ENCODE results near the gene GGTLC3.
"Not testable (repeated sequence)": the region's sequence is repeated elsewhere in the genome, so short reads cannot be mapped to it uniquely, and the experiment has no call there.

The GGTLC3 gene

DNA sequence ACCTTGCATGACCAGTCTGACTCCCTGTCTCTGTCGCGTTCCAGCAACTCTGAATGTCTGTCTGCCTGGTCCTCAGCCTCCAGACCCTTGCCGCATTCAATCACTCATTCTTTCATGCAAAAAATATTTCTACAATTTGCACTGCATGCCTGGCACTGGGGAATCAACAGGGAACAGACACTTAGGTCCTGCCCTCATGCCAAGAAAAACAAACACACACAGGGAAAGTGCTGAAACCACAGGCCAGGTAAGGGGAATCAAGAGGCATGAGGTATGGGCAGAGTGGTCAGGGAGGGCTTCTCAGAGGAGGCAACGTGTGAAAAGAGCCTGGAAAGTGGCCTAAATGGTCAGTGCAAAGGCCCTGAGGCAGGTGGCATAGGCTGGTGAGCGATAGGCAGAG lies at the start of gene GGTLC3:
Gene GGTLC3, minus strand, starts transcription at position 101 of the 400 bp plus-strand sequence. CDS start 264 bp downstream, outside the sequence.
- not testable (repeated sequence) for H3K4me3 ChIP-seq (ENCODE audit: low read depth, low read length); DNase-seq (ENCODE audit: low read depth)

DNA sequence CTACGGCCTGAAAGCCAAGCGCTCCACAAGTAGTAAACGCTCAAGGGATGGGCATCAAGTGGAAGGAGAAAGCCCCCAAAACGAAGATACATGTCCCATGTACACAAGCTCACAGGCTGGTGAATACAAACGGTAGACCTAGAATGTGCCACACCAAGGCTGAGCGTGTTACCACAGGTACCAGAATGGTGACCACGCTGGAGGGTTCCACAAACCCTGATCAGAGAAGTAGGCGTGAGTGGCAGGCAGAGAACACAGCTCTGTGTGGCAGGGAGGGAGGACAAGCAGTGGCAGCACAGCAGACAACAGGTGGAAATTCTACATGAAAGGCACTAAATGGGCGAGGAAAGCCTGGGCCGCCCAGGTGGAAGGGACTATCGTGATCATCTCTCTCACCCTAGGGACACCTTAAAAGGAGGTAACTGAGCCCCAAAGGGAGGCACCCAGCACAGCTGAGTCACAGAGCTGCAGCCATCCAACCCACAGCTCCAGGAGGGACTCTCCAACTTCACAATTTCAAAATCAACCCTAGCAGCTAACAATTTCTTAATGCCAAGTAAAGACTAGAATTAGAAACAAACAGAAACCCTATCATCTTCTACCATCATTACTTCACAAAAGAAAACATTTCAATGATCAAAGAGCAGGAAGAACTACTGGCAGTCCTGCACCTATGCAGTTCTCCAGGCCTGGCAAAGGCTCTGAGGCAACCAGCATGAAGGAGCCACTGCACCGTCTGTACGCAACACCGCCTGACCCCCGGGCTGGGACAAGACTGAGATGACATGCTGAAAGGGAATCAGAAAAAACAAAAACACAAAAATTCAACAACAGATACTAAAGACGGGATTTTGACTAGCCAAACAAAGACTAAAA lies 42.4 kb upstream of the GGTLC3 start:
- DNase-seq (ENCODE audit: low read depth); H3K4me3 ChIP-seq (ENCODE audit: low read depth, low read length): not testable (repeated sequence)

DNA sequence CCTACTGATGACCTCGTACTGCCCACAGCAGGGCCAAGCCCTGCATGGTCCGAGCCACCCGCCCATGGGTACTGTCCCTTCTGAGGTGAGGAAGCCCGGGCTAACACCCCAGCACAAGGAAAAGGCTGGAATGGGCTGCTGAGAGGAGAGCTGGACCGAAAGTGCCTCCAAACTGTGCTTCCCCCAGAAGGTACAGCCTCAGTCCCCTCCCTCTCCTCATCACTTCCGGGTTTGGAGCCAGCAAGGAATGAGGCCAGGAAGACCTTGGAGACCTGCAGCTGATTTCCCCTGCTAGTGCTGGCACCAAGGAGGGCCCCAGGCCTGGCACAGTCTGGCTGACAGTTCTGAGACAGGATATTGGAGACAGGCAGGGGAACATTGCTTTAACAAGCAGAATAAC lies 41.0 kb upstream of the GGTLC3 start:
- DNase-seq (ENCODE audit: low read depth); H3K4me3 ChIP-seq (ENCODE audit: low read depth, low read length): not testable (repeated sequence)

DNA sequence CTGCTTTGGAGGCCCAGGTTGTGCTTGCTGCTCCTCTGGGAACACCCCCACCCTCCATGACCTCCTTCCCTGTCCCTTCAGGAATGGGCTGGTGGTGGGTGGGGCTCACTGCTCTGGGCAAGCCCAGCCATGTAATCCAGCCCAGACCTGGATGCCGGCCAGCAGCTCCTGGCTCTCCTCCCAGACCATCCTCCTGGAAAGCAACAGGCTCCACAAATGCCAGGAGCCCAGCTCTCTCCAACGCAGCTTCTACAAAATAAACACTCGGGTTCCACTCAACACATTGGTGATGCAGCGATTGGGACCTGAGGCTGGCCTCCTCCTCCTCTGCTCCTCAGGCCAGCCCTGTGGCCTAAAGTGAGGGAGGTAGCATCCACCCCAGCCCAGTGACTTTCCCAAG lies 40.6 kb upstream of the GGTLC3 start:
- H3K4me3 ChIP-seq (ENCODE audit: low read depth, low read length); DNase-seq (ENCODE audit: low read depth): not testable (repeated sequence)

DNA sequence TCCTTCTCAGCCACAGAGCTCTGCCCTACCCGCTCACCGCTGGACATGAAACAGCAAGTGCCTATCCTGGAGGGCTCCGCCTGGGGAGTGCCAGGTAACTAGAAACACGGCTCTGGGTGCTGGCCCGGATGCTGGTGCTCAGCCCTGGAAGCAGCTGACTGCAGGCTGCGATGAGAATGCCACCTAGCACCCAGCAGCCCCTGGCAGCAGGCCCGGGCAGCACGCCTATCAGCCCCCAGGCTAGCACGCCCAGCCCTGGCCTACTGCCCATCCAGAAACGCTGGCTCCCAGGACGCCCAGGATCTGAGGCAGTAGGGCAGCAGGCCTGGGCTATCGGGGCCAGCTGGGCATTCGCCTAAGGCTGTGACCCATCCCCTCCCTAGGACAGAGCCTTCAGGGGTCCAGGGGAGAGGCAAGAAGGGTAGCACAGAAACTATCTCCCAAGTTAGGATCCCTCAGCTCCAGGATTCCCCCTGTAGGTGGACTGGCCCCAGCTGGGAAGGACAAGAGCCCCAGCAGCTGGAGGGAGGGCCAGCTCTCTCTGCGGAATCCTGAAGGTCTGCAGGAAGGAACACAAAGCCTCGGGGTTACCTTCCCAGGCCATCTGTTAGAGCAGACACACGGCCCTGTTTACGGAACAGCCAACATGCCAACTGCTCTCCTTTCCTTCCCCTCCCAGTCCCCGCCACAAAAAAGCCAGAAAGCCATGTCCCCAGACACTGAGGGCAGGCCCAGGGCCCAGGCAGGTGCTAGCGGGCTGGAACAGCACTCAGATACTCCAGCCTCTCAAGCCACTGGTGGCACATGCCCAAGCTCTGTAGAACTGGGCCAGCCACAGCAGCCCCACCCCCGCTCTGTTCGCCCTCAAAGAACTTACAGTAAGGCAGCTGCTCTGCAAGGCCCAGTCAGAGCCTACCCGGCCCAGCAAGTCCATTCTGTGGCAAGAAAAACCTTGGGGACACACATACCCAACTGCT lies 36.6 kb upstream of the GGTLC3 start:
- DNase-seq (ENCODE audit: low read depth); H3K4me3 ChIP-seq (ENCODE audit: low read depth, low read length): not testable (repeated sequence)

DNA sequence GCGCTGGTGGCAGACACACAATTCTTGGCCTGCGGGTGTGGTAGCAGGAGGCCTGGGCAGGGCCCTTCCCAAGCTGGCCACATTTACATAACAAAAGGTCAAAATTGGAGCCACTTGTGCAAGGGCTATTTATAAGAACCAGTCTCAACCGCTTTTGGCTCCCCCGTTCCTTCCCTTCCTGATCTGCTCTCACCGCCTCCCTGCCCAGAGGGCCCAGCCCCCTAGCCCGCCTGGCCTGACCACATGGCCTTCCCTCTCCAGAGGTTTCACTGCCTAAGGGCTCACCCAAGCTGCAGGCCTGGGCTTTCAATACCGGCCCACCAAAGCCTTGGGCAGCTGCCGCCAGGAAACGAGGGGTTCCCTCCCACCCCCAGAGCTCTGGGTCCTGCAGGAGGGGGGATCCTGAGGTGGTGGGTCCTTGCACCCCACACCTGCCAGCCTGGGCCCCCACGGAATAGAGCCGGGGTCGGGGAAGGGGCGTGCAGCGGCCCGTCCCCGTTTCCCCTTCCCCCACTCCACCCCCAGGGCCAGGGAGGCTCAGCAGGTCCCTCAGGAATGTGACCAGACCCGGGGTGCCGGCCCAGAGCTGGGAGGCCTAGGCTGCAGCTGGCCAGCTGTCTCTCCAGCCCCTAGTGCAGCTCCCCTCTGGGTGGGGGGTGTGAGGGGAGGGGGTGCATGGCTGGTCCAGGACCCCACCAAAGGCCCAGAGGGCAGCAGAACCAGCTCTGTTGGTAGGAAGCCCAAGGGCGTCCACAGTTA lies 35.1 kb upstream of the GGTLC3 start:
- DNase-seq (ENCODE audit: low read depth); H3K4me3 ChIP-seq (ENCODE audit: low read depth, low read length): not testable (repeated sequence)

DNA sequence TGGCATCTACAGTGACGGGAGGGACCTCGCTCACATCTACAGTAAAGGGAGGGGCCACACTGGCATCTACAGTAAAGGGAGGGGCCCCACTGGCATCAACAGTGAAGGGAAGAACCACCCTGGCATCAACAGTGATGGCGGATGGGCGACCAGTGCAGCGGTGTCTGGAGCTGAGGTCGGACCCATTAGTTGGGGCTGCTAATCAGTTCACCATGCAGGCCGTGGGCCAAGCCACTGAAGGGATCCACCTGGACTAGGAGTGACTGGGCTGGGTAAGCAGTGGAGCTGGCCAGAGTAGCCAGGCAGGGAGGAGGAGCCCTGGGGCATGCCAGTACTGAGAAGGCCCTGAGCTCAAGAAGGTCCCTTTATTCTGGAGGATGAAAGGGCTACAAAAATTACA lies 33.1 kb upstream of the GGTLC3 start:
- not testable (repeated sequence) for H3K4me3 ChIP-seq (ENCODE audit: low read depth, low read length); DNase-seq (ENCODE audit: low read depth)

DNA sequence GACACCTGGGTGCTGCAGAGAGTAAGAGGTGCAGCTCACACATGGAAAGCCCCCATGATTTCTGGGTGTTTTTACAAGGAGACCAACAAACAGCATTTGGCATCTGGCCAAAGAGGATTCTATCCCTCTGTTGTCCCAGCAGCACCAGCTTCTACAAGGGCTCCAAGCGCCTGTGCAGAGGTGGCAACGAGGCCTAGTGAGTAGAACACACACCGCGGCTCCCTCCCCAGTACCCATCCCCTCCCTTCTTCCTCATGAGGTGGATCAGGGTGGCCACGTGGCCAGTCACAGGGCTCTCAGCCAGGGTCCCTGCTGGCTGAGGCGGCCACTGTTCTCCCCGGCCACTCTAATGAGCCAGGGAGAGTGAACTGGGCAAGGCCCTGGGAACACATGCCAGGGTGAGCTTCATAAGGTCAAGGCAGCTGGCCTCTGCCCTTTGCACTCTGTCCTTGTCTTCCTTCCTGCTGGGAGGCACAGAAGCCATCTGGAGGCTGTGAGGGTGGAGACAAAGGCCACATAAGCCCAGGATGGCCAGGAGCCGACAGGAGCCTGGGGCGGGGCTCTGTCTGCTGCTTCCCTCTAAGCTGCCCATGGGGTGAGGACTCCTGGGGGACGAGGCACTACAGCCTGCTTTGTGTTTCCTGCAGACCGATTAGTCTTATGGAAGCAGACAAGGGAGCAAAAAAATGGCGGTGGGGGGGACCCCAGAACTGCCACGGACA lies 31.7 kb upstream of the GGTLC3 start:
- not testable (repeated sequence) for H3K4me3 ChIP-seq (ENCODE audit: low read depth, low read length); DNase-seq (ENCODE audit: low read depth)

DNA sequence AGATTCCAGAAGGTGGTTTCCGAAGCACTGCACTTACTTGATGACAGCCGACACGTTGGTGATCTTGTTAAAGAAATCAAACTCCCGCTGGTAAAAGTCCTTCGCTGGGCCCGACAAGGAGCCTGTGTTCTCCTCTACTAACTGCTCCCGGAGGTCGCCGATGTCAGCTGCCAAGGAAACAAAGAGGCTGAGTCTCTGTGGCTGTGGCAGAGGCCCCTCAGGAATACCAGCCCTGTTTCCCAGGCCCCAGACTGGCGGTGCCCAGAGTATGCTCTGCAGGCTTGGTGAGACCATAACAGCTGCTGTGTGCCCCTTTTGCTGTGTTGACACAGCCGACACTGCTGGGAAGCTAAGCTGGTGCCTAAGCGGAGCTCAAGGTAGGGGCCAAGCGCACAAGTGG lies 26.7 kb upstream of the GGTLC3 start:
- not testable (repeated sequence) for DNase-seq (ENCODE audit: low read depth); H3K4me3 ChIP-seq (ENCODE audit: low read depth, low read length)

DNA sequence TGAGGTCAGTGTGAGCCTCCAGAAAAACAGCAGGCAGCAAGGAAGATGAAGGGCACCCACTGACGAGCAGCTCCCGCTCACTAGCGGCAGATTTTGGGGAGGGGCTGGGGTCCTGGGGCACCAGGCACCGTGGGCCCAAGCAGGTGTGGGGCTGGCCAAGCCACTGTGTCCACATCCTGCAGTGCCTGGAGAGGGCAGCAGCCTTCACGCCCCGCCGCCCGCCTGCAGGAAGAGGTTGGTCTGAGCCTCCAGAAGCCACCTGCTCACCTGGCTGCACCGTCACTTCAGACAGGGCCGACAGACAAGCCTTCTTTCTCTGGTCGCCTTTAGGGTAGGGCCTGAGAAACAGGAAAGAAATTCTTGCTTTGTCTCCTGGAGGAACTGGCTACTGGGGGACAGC lies 25.4 kb upstream of the GGTLC3 start:
- DNase-seq (ENCODE audit: low read depth); H3K4me3 ChIP-seq (ENCODE audit: low read depth, low read length): not testable (repeated sequence)

DNA sequence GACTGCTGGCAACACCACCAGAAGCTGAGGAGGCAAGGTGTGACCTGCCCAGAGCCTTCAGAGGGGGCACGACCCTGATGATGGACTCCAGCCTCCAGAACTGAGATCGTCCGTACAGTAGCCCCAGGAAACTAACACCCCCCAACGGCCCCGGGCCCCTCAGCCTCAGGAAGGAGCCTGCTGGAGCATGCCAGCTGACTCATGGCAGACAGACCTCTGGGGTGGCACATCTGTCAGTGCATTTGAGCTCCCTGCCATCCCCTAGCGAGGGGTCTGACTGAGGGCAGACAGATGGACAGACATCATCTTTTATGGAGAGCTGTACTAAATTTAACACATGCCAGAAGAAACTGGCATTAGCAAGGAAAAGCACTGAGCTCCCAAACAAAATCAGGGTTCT lies 22.0 kb upstream of the GGTLC3 start:
- H3K4me3 ChIP-seq (ENCODE audit: low read depth, low read length); DNase-seq (ENCODE audit: low read depth): not testable (repeated sequence)

DNA sequence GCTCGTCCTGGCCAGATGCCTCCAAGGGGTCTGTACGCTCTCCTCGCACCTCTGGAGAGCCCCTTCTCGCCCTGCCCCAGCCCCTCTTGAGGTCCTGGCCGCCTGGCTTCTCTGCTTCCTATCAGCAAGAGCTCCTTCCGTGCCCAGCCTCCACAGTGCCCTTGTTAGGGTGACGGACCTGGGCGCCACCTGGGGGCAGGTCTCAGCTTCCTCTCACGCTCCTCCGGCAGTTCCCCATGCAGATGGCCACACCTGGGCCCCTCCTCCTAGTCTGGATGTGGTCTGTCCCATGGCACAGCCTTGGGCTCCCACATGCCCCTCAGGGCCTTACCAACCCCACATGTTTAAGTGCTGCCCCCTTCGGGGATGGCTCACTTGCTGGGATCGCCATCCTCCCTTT lies 16.4 kb upstream of the GGTLC3 start:
- not testable (repeated sequence) for H3K4me3 ChIP-seq (ENCODE audit: low read depth, low read length); DNase-seq (ENCODE audit: low read depth)

DNA sequence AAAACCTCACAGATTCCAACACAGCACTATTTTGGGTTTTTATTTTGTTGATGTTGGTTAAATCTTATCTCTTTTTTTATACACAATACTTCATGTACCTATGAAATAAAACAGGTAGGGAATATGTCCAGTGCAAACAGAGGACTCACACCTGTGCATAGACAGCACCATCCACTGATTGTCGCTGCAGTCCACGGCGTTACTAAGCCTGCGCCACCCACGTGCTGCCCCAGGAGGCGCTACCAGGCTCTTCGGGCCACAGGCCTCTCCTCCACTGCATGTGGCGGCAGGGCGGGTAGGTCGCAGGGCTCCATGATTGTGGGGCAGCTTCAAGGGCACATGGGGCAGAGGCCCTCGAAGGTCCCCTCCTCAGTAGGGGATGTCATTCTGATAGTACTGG lies 15.7 kb upstream of the GGTLC3 start:
- DNase-seq (ENCODE audit: low read depth); H3K4me3 ChIP-seq (ENCODE audit: low read depth, low read length): not testable (repeated sequence)

DNA sequence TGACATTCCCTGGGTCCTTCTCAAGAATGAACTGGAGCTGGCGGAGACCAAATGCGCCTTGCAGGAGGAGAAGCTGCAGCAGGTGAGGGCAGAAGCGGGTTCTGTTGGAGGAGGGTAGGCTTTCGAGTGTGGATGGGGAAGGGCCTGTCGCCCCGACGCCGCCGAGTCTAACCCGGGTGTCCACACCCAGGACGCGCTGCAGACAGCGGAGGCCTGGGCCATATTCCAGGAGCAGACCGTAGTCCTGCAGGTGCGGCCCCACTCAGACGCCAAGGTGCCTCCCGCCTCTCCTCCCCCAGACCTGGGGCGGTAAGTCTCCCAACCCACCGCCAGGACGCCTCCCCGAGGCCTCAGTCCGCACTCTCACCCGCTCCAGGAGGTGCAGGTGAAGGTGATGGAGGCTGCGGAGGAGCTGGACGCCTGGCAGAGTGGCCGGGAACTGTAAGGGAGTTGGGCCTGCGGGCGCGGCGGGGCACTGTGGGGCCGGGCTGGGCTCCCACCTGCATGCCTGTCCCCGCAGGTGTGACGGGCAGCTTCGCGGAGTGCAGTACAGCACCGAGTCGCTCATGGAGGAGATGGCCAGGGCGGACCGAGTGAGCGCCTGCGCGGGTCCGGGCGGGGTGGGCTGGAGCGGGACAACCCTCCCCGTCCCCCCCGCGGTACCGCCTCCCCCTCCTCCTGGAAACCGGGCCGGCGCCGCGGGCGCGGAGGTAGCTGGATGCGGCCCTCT lies 11.6 kb upstream of the GGTLC3 start:
- H3K4me3 ChIP-seq (ENCODE audit: low read depth, low read length); DNase-seq (ENCODE audit: low read depth): not testable (repeated sequence)

DNA sequence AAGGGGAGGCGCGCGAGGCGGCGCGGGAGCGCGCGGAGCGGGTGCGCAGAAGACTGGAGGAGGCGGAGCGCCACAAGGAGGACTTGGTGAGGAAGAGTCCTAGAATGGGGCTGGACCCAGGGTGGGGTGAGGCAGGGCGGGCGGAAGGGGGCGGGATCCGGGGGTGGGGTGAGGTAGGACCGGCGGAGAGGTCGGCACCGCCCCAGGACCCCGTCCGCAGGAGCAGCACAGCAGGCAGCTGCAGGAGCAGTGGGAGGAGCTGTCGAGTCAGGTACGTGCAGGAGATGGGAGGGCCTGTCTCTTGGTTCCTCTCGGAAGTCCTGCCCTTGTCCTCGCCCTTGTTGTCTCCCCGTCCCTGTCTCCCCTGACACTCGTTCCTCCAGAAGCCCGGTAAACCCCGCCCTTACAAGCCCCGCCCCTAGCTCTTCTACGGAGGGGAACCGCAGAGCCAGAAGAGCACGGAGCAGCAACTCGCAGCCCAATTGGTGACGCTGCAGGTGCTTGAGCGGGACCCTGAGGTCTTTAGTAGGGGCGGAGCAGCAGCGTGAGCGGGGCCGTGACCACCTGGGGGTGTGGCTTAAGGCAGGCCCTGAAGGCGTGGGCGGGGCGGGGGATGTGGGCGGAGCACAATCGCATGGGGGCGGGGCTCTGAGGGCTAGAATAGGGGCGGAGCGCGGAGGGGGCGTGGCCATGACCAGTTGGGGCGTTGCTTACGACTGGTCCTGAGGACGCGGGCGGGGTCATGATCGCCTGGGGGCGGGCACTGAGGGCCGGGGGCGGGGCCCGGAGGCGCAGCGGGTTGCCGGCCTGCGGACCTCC lies 10.8 kb upstream of the GGTLC3 start:
- DNase-seq (ENCODE audit: low read depth): peak; percentile 86
- not testable (repeated sequence) for H3K4me3 ChIP-seq (ENCODE audit: low read depth, low read length)

DNA sequence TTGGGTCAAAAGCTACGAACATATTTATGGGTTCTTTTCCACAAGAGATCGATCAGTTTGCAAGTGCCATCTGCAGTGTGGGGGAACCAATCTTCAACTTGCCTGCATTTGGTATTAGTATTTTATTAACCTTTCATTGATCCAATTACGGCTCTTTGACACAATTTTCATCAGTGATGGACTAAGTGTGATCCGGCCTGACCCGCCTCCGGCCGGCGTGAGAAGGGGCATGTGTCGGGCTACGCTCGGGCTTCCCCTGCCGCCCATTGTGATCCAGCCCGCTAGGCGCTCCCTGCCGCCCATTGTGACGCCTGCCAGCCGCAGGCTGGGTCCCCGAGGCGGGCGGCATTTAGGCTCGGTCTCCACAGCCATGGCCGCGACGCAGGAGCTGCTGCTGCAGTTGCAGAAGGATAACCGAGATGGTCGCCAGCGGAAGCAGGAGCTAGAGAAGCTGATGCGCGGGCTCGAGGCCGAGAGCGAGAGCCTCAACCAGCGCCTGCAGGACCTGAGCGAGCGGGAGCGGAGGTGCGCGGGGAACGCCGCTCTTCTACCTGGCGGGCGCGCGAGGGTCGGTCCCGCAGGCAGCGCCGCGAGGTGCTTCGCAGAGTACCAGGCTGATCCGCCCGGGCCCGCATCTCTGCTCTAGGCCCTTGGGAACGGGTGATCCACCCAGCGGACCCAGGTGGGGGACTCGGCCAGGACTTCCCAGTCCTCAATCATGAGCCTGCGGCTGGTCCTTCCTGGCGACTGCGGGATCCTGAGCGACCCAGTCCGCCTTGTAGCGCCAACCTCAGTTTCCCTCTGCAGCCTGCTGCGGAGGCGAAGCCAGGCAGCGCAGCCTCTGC lies 10.0 kb upstream of the GGTLC3 start, which contains the start of gene TMEM191B:
Gene TMEM191B, plus strand, starts transcription at position 51 of the 845 bp plus-strand sequence. Its CDS starts 179 bp downstream, at position 230.
- DNase-seq (ENCODE audit: low read depth); H3K4me3 ChIP-seq (ENCODE audit: low read depth, low read length): not testable (repeated sequence)

Data from NB4 (cell line).